HFF-Myc (cell line): ENCODE data around the gene NRTN.

ENCODE experiments used
- DNase-seq: peaks from one replicate; pipeline ENCODE4 v3.0.0-alpha.2; 2011; ENCODE audit warnings: low read depth; ENCODE audit errors: extremely low read depth
- H3K4me3 ChIP-seq: replicated peaks from 2 replicates; pipeline ENCODE4 v1.5.1; 2011; ENCODE audit warnings: low read depth, mild to moderate bottlenecking, control low read depth, low read length
- CTCF ChIP-seq: IDR thresholded peaks from 2 replicates; pipeline ENCODE4 v1.5.1; 2012; ENCODE audit warnings: mild to moderate bottlenecking, low read depth, low read length, control low read depth; ENCODE audit errors: missing control alignments

The NRTN gene

GRCh38 chr19:5827342-5827890 lies 22.5 kb downstream of the NRTN start:
- no peak for DNase-seq
- no peak overlapping the region for H3K4me3 ChIP-seq
- no peak for TF ChIP-seq CTCF

- peak; percentile 60 for DNase-seq
- no peak for TF ChIP-seq CTCF
- peak overlapping the region; percentile 47 for H3K4me3 ChIP-seq
Measured at GRCh38 chr19:5827891-5828660, 23.2 kb downstream of the NRTN start.

- DNase-seq: no peak
- H3K4me3 ChIP-seq: peak overlapping the region; percentile 47
Measured at GRCh38 chr19:5828661-5829566, 24.0 kb downstream of the NRTN start.

GRCh38 chr19:5829567-5830310 lies 24.9 kb downstream of the NRTN start:
- DNase-seq: no peak
- TF ChIP-seq CTCF: no peak
- no peak overlapping the region for H3K4me3 ChIP-seq

More at GRCh38 chr19:5828661-5829566, 24.0 kb downstream of the NRTN start:
- TF ChIP-seq CTCF: no peak

GRCh38 chr19:5831159-5831558 lies 26.3 kb downstream of the NRTN start:
- DNase-seq: no peak
- TF ChIP-seq CTCF: no peak
- no peak overlapping the region for H3K4me3 ChIP-seq

- no peak for TF ChIP-seq CTCF
- DNase-seq: no peak
- H3K4me3 ChIP-seq: no peak overlapping the region
Measured at GRCh38 chr19:5832061-5832460, 27.2 kb downstream of the NRTN start.
